ENCODE results near the gene VAMP5.
A peak's percentile ranks its signal among the peaks of the same experiment; 100 is the strongest.
"Not testable (repeated sequence)": the region's sequence is repeated elsewhere in the genome, so short reads cannot be mapped to it uniquely, and the experiment has no call there.

VAMP5 gene

DNA sequence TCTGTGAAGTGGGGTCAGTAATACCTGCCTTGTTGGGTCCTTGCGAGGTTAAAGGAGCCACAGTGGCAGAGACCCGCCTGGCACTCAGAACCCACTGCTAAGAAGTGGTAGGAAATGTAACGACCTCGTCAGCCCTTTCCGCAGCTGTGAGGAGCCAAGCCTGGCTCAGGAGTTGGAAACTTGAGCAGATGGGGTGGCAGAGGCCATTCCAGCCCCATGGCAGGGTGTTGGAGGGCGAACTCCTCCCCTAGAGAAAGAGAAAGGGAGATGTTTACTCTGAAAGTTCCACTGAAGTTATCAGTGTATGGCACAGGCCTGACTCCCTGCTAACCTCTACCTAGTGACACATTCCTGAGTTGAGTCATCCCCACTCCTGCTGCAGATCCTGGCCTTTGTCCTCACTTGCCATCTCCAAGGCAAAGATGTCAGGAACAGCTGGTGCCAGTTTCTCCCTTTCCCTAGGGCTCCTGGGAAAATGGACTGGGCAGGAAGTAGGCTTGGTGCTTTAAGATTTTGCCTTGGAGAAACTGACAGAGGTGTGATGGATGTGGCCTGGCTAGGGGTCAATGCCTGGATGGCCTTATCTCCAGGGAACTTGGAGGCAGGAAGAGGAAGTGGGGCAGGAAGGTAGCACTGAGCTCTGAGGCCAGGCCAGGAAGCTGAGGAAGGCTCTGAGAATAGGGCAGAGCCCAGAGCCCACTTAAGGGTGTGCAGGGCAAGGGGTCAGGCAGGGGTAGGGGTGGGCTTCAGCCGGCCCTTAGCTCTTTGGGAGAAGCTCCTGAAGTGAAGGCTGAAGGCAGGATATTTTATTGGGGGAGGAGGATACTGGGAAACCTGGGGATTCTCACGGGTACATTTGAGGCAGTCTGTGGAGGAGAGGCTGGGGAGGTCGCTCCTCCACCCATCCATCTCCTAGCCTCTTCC lies 888 bp downstream of the VAMP5 start:
- no peak for DNase-seq (ENCODE audit: low read depth)

DNA sequence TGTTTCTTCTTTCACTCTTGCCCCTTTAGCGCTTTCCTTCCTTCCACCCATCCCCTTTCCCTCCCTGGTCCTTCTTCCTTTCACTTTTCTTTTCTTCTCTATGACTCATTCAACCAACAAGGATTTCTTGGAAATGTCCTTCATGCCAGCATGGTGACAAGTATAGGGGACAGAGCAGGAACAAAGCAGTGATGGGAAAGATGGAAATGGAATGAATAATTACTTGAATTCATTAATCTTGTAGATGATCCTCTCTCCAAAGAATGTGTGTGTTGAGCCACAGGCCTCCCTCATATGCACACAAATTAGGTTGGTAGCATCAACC lies 1.5 kb downstream of the VAMP5 start:
- DNase-seq (ENCODE audit: low read depth) = no peak

DNA sequence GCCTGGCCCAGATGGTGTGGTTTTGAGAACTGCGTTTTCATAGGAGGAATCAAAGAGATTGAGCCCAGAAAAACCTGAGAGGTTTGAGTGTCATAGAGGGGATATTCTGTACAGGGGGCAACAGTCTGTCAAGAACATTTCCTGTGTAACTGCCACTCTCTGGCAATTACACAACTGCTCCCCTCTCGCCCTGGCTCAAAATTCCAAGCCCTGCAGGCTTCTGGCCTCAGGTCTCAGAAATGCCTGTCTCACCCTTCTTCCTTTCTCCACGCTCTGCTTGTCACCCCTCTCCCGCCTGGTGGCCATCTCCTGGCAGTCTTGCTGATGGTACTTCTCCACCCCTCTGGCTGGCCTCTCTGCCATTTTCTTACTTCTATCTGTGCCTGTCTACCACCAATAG lies 4.0 kb downstream of the VAMP5 start:
- DNase-seq (ENCODE audit: low read depth) = no peak

DNA sequence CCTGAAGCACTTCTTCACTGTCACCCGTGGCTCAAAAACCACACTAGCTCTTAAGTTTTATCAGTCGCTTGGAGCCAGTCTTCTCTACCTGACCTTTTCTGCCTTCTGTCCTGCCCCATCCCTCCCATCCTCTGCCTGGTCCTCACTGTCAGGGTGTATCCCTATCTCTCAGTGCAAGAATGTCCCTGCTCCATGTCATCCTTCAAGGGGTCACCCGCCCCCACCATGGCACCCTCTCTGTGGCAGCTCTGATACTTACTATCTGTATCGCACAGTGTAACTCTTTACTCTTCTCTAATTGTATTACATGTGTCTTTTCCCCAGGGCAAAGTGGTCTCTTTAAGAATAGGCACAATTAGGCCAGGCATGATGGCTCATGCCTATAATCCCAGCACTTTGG lies 4.4 kb downstream of the VAMP5 start:
- no peak for DNase-seq (ENCODE audit: low read depth)

DNA sequence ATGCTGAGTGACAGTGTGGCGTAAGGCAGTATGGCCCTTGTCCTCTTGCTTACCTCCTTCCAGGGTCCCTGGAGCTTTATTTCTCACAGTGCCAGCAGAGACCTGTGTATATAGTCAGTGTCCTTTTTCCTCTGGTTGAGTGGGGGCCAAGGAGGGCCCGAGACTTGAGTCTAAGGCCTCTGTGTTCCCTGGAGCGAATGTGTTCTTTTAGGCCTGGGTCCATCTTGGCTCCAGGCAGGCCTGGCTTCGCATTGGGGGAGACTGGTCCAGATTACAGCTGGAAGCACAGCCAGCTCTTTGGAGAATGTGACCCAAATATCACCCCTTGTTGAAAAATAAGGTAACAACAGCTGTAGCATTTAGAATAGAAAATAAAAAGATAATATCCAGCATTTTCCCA lies 5.0 kb downstream of the VAMP5 start:
- no peak for DNase-seq (ENCODE audit: low read depth)

DNA sequence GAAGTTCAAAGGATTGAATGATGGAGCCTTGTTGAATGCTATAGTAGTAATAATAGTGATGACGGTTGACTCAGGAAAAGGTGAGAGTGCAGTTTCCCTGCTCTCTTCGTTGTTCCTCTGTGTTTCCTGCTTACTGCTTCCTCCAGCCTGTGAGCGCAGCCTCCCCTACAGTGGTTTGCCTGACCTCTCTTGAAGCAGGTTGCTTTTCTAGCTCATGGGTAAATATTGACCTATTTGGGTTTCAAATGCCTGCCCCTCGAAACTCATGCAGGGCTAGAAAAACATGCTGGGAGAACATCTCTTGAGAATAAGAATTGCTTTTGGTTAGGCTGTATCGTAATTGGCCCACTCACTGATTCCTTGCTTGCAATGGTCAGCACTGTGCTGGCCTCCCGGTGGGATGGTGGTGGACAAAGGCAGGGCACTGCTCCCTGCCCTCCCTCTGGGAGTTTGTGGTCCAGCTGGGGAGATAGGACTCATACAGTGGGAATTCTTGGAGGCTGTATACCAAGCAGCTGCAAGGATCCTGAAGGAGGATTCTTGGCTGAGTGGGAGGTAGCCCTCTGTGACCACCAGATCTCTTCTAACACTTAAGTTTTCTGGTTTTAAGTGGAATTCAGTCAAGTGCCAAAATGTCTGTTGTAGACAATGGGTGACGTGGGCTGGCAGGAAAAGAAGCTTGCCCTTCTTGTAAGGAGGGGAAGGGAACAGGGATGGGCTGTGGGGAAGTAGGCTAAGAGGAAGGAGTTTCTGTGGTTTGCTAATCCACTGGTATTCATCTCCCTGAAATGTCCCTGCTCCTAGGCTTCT lies 6.0 kb downstream of the VAMP5 start:
- DNase-seq (ENCODE audit: low read depth) = no peak

DNA sequence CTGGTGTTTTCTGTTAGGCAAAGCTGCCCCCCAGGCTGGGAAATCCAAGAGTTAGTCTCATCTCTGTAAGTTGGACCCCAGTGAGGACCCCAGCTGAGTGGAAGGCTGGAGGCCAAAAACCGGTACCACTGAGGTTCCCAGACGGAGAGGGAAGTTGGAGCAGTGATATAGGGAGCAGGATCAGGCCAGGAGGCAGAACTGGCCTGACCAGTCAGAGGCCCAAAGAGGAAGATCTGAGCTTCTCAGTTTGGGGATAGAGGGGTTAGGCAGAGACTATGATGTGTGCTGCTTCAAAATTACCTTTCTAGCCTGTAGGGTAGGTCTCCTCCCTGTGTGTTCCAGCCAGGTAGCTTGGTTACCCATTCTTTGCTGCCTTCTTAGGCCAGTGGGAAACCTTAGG lies 6.7 kb downstream of the VAMP5 start:
- DNase-seq (ENCODE audit: low read depth) = no peak

DNA sequence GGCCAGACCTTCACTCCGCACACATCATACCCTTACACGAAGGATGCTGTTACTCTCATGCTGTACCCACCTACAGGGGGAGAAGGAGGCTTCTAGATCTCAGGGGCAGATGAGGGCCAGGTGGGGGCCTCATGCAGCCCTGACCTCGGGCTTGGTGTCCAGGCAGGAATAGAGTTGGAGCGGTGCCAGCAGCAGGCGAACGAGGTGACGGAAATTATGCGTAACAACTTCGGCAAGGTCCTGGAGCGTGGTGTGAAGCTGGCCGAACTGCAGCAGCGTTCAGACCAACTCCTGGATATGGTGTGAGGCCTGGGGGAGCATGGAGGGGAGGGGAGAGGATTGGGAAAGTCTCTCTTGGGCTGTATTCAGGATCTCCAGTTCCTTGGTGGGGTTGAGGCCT lies 7.3 kb downstream of the VAMP5 start:
- no peak for DNase-seq (ENCODE audit: low read depth)

DNA sequence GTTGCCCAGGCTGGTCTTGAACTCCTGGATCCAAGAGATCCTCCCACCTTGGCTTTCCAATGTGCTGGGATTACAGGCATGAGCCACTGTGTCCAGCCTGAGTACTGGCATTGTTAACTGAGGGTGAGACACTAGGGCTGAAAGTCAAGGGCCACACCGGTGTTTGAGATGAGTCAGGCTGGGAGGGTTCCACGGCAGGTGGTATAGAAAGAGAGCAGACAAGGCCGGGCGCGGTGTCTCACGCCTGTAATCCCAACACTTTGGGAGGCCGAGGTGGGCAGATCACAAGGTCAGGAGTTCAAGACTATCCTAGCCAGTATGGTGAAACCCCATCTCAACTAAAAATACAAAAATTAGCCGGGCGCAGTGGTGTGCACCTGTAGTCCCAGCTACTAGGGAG lies 8.1 kb downstream of the VAMP5 start:
- not testable (repeated sequence) for DNase-seq (ENCODE audit: low read depth)

DNA sequence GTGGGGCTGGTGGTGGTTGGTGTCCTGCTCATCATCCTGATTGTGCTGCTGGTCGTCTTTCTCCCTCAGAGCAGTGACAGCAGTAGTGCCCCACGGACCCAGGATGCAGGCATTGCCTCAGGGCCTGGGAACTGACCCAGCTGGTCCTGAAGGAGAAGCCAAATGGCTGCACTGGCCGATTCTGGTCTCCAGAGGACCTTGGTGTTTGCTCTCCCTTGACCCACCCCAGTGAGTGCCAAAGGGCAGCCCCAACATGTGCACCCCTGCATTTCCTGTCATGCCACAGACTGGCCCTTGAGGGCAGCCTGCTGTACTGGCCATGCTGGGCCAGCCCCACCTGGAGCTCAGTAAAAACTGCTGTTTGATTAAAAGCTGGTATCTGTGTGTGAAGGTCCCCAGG lies 8.8 kb downstream of the VAMP5 start:
- no peak for DNase-seq (ENCODE audit: low read depth)

DNA sequence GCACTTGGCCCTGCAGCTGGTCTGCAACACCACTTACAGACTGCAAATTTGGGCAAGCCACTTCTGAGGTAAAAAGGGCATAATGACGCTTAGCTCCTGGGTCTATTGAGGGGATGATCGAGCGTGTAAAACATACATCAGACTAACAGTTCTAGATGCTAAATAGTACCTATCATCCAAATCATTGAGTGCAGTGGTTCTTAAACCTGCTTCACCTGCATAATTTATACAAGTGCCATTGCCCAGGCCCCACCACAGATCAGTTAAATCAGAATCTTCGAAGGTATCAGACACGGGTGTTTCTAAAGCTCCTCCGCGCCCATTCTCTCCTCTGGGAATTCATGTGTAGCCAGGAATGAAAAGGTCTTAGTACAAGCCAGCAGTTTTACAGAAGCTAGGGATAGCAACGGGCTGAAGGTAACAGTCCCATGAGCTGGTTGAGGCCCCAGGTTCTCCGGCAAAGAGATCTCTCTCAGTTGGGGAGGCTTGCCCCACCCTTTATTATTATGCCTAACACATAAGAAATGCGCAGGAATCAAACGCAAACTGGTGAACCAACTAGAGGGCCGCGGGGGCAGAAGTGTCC lies 10.6 kb downstream of the VAMP5 start:
- DNase-seq (ENCODE audit: low read depth) = no peak

DNA sequence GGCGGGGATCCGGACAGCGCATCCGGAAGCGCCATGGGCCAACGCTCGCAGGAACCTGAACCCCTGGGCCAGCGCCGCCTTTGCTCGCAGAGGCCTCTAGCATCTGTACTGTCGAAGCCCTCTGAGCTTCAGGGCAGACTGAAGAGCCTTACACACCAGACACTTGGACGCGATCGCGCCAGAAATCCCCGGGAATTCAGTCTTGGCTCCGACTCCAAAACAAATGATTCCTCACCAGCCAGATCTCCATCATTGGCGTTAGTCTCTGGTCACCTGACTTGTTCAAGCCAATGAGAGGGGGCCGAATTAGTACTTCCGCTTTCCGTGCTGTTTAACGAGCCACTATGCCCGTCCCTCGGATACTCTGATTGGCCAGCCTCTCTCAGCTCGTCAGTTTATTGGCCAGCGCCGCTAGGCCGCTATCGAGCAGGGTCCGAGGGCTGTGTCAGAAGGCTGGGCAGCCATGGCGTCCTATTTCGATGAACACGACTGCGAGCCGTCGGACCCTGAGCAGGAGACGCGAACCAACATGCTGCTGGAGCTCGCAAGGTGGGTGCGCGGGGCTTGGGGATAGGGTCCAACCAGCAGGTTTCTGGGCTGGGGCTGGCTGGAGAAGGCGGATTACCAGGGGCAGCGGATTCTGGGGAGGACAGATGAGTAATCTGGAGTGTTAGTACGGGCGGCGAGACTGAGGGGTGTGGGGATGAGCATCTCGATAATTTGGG lies 11.2 kb downstream of the VAMP5 start, which contains the start of gene RNF181:
RNF181 (plus strand) TSS at position 445 of the 725 bp plus-strand sequence; CDS start at position 464, 19 bp downstream.
- peak; percentile 96 for DNase-seq (ENCODE audit: low read depth)

DNA sequence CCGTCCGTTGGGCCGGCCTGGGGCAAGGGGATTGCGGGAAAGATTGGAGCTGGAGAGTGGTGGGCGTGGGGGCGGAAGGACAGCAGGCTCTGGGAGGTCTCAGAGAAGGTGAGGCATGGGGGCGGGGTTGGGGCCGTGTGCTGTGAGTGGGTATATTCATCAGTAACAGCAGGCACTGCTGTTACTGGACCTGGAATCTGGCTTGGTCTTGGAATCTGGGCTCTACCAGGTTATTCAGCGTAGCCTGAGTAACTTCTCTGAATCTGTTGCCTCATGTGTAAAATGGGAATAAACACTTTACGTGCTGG lies 11.7 kb downstream of the VAMP5 start:
- DNase-seq (ENCODE audit: low read depth) = no peak

DNA sequence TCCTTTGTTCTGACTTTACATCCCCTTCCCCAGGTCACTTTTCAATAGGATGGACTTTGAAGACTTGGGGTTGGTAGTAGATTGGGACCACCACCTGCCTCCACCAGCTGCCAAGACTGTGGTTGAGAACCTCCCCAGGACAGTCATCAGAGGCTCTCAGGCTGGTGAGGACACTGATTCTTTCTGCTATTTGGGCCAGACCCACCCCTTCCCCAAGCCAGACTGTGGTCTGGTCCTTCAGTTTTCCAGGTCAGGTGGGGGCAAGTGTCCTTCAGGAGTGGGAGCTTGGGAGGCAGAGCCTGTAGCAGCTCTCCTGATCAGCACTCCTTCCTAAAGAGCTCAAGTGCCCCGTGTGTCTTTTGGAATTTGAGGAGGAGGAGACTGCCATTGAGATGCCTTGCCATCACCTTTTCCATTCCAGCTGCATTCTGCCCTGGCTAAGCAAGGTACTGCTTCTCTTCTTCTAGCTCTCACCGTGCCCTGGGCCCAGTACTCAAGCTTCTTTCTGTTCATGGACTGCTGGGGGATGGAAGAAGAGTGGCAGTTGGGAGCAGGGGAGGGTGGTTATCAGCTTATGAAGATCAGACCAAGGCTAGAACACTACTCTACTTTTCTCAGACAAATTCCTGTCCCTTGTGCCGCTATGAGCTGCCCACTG lies 12.4 kb downstream of the VAMP5 start:
- no peak for DNase-seq (ENCODE audit: low read depth)

DNA sequence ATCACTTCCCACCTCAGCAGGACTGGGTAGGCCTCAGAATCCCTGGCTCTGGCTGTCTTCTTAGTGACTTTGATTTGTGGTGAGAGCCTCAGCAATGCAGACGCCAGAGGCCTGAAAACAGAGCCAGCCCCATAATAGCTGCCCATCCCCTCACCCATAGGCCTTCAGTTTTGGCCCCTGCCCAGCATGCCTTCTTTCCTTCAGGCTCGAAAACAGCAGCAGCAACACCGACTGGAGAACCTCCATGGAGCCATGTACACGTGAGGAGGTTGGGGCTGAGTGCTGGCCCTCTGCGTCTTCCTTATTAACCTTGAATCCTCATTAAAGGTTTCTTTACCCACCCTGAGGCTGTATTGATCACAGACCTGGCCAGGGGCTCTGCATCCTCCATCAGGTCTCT lies 13.0 kb downstream of the VAMP5 start:
- no peak for DNase-seq (ENCODE audit: low read depth)

DNA sequence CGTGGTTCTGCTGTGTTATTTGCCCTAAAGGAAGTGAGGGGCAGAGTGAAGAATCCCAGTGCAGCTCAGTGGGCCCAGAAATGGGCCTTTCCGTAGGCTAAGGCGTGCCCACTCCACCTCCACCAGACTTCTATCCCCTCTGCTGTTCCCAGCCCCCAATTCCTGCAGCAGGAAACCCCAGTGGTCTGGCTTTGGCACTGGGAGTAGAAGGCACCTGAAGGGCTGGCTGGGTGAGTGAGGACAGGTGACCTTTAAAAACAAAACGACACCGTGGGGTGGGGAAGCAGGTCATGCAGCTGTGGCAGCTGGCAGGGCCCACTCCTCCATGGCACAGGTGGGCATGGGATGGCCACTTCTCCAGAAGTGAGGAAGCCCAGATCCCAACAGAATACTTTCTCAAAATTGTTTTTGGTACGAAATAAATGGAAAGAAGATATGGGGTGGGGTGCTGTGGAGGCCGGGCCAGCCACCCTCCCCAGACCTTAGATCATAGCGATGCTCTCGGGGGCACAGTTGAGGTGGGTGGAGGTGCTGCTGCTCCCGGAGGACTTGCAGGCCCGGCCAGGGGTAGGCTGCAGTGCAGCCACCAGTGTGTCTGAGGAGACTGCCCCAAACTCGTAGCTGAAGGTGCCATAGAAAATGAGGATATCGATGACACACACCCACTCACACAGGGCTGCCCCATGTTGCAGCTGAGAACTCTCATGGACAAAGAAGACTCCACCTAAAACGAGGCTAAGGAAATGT lies 14.5 kb downstream of the VAMP5 start:
- DNase-seq (ENCODE audit: low read depth) = no peak

DNA sequence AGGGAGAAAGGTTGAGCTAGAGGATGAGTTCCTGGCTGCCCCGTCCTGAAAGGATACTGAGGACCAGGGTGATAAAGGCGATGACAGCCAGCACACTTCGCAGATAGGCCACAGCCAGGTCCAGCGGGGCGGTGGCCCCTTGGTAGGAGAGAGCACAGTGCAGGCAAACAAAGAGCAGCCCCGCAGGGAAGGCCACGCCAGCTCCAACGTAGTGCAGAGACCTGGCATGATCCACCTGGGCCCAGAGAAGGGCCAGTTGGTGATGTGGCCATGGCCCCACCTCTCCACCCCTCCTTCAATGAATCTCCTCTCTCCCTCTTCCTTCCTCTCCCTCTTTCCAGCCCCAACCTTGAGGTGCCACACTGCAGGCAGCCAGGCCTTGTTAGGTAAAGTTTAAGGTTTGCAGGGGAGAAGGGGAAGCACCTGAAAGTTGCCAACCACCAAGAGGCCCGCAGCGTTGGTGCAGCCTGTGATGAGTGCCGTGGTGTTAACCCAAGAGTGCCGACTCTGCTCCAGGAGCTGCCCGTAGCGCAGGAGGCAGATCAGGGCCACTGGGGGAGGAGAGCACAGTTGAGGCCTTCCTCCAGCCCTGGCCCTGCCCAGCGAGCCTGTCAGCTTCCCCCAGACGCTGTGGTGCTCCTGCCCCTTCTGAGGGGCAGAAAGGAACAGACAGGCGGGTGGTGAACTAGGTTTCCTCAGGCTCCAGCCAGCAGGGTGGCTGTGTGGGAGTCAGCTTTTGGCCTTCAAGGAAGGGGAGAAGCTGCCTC lies 15.4 kb downstream of the VAMP5 start:
- DNase-seq (ENCODE audit: low read depth) = no peak

DNA sequence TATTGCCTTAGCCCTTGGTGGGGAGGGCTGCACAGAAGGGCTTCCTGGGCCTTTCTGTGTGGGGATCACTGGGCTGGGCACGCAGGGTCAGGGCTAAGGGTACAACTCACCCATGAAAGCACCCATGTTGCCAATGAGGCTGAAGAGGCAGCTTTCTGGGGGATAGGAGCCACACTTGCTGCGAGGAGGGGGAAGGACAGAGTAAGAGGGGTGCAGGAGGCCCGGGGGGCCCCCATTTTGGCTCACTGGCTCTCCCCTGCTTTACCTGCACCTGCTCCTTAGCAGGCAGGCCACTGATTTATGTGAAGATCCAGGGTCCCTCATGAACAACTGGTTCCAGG lies 16.0 kb downstream of the VAMP5 start:
- DNase-seq (ENCODE audit: low read depth) = no peak

DNA sequence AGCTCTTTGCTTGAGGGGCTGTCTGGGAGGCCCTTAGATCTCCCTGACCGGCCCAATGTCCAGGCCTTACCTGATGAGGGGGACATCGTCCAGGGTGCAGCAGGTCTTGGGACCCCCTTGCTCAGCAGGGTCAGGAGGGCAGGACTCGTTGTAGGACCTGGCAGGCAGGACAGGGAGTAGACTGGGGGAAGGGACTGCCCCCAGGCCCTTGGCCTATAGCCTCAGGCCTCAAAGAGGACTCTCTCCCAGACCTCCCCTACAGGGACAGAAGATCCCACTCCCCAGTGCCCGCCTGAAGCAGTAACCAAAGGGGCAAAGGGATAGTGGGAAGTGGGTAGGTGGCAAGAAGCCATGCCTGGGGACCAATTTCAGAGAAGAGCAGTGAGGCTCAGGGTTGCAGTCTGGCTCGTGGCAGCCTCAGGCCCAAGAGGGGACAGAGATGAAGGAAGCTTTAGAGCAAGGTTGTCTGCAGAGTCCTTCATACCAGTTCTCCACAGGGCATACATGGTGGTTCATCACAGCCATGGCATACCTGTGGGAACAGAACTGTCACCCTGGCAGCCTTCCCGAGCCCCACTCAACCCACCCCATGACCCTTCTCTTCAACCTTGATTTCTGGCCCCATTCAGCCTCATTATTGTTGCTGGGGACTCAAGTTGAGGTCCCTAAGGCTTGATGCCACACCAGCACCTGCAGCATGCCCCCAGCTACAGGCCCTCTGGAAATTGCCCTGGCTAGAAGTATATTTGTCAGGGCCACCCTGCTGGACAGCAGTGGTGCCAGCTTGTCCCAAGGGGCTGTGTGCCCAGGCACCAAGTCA lies 16.9 kb downstream of the VAMP5 start:
- DNase-seq (ENCODE audit: low read depth) = no peak

Measured in CMK (cell line).